Measurements from ENCODE around the gene TEX14. TPM values are rescaled to one million over a fixed set of nuclear protein-coding genes. Genes with fewer than 3 reads are reported as not detected.

TEX14 gene
- total RNA-seq, 1 experiment from 2014 or later, result 0.31 TPM

- no peak overlapping the region for H4K5ac ChIP-seq (ENCODE audit: insufficient read length, low read depth, low read length)
- no peak overlapping the region for H3K4me2 ChIP-seq (ENCODE audit: insufficient read depth, insufficient read length, low read length)
- no peaks in the 10 kb centered on the region for H3K36me3 Mint-ChIP-seq (ENCODE audit: insufficient read depth in 1 of 3, low read depth in 3 of 3)
- no peak overlapping the region for H2BK15ac ChIP-seq (ENCODE audit: low read depth, low read length)
- no peak overlapping the region for H2BK5ac ChIP-seq (ENCODE audit: insufficient read length, low read length)
- no peak overlapping the region for H3K4ac ChIP-seq (ENCODE audit: low read depth, low read length)
- H3K9ac ChIP-seq (ENCODE audit: extremely low read depth, insufficient read length, low read length), result no peak overlapping the region
- no peak overlapping the region for H3K23ac ChIP-seq (ENCODE audit: insufficient read length, low read depth, low read length)
- no peak overlapping the region for H2BK20ac ChIP-seq (ENCODE audit: low read depth, low read length, poor library complexity, severe bottlenecking)
- H2AK5ac ChIP-seq (ENCODE audit: insufficient read length, low read length), result no peak overlapping the region
- no peak overlapping the region for H2AFZ ChIP-seq (ENCODE audit: low read length)
- H4K91ac ChIP-seq (ENCODE audit: insufficient read length, low read depth, low read length), result no peak overlapping the region
- H3K27me3 Mint-ChIP-seq (ENCODE audit: low read depth), result no peaks in the 10 kb centered on the region
- peak overlapping the region in 1 of 3 experiments; percentile 22; a peak in 1 of 7 replicates for H3K27ac Mint-ChIP-seq
- no peaks in the 10 kb centered on the region for H3K79me1 ChIP-seq (ENCODE audit: insufficient read depth, low read depth, low read length, poor library complexity, severe bottlenecking)
- no peak for DNase-seq
- H3K4me1 Mint-ChIP-seq, result no peaks in the 10 kb centered on the region
- H3K9me3 ChIP-seq (ENCODE audit: control insufficient read depth, low read depth, low read length), result no peaks in the 10 kb centered on the region
- no peak overlapping the region for H3K56ac ChIP-seq (ENCODE audit: insufficient read length, low read depth, low read length)
- no peak overlapping the region for H4K8ac ChIP-seq (replicated peaks; ENCODE audit: insufficient read length, low read depth, low read length)
- WGBS (ENCODE audit: extremely low coverage, insufficient read length, low lambda C conversion rate), result no CpG with 5 or more reads among the region's 3 CpGs
- H3K79me2 ChIP-seq (ENCODE audit: insufficient read depth, low read length), result no peaks in the 10 kb centered on the region
- no peak overlapping the region for H3K27ac ChIP-seq (ENCODE audit: insufficient read length, low read depth, low read length)
- H3K23me2 ChIP-seq (ENCODE audit: insufficient read length, low read depth, low read length, poor library complexity, severe bottlenecking), result no peaks in the 10 kb centered on the region
- H2BK120ac ChIP-seq (ENCODE audit: low read depth, low read length, poor library complexity, severe bottlenecking), result no peak overlapping the region
- no peak overlapping the region for H3K14ac ChIP-seq (ENCODE audit: insufficient read depth, low read length)
- H4K20me1 ChIP-seq (ENCODE audit: control insufficient read depth, insufficient read depth, insufficient read length), result no peaks in the 10 kb centered on the region
- no peak overlapping the region for H3K4me3 Mint-ChIP-seq
- no peaks in the 10 kb centered on the region for H3K9me3 Mint-ChIP-seq
- TF ChIP-seq CTCF (conservative IDR thresholded peaks at IDR 0.05), result no peak
- no peak overlapping the region for H3T11ph ChIP-seq (ENCODE audit: low read length)
- no peaks in the 10 kb centered on the region for H3K27me3 ChIP-seq (ENCODE audit: insufficient read depth, low read length)
- H3K18ac ChIP-seq (ENCODE audit: insufficient read length, low read depth, low read length), result no peak overlapping the region
- no peak overlapping the region for H2BK12ac ChIP-seq (ENCODE audit: insufficient read length, low read depth, low read length)
- no peaks in the 10 kb centered on the region for H3K4me1 ChIP-seq (ENCODE audit: insufficient read depth, low read length)
These were observed 14.7 kb upstream of the TEX14 start for GRCh38 chr17:58706351-58707140.
